Fibroblast of skin of right biceps (primary cell): ENCODE data around the gene OR5A1.

Source experiments
- DNase-seq: peaks from one replicate; pipeline ENCODE4 v3.0.0-alpha.2; 2013

The OR5A1 gene

GRCh38 chr11:59480359-59480758 lies 44.1 kb downstream of the OR5A1 start:
- no peak for DNase-seq
